Measurements from ENCODE around the gene BAIAP2L1.

Gene BAIAP2L1

DNA sequence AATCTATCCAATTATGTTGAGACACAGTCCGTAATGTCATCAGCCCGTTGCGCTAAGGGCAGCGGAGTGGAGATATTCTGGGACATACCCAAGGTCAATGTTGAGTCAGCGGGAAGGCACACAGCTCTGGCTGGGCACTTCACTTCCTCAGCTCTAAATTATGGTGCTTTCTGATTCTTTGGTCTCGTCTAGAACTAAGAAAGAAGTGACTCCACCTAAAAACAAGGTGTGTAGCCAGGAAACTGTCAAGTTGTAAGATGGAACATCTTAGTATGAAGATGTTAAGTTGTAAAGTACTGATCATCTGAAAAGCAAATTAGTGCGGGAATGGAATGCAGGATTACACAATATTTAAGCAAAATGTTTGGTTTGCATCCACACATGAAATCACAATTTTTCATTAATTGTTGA, 43.1 kb downstream of the BAIAP2L1 start:
- no peak for DNase-seq

- DNase-seq = no peak
Measured at GRCh38 chr7:98355250-98355538, 45.7 kb downstream of the BAIAP2L1 start.

- no peak for DNase-seq
Measured at GRCh38 chr7:98354511-98355249, 46.2 kb downstream of the BAIAP2L1 start.

GRCh38 chr7:98354052-98354451, 46.8 kb downstream of the BAIAP2L1 start:
- no peak for DNase-seq

- DNase-seq = no peak
Measured at GRCh38 chr7:98352621-98353020, 48.3 kb downstream of the BAIAP2L1 start.

DNA sequence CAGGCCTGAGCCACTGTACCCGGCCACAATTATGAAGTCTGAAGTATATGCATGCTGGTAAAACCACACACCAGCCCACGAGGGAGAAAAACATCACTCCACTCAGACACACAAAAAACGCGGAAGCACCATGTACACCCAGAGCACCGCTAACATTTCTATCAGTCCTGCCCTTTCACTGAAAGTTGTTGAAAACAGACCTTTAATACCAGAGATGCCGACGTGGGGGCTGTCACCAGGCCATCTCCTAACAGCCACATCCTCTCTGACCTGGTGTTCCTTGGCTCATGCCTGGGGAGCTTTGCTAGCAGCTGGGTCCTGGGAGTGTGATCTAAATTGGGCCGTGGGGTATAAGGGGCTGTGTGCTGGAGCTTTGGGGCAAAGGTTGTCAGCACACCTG, 49.8 kb downstream of the BAIAP2L1 start:
- no peak for DNase-seq

DNA sequence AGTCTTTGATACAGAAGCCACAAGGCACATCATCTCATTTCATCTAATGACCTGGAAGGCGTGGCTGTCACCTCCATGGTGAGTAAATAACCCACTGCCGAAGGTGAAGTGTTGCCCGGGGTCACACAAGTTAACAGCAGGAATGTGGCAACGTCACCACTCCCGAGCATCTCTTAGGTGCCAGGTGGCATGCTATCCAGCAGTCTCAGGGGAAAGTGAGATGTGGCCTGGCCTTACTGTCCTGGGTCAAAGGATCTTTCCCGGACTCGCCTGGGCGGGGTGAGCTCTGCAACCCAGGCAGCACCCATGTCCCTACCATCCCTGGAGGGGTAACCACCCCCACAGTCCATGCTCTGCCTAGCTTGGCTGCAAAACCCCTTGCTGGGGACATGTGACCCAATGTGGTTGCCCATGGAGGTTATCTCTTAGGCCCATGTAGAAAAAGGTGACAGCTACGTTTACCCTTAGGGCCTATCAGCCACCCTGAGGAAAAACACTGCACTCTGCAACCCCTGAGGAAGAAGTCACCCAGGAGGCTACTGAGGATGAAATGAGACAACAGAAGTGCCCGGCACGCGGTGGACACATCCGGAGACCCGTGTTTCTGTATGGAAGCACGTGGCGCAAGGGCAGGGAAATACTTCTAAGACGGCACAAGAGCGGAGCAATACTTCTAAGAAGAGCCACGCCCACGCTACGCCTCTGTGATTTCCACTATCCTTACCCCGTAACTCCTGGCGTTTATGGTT, 52.0 kb downstream of the BAIAP2L1 start:
- DNase-seq = no peak

GRCh38 chr7:98346515-98347069, 54.3 kb downstream of the BAIAP2L1 start:
- DNase-seq = no peak

GRCh38 chr7:98341106-98341505, 59.8 kb downstream of the BAIAP2L1 start:
- DNase-seq = no peak

GRCh38 chr7:98339043-98339442, 61.8 kb downstream of the BAIAP2L1 start:
- no peak for DNase-seq

DNA sequence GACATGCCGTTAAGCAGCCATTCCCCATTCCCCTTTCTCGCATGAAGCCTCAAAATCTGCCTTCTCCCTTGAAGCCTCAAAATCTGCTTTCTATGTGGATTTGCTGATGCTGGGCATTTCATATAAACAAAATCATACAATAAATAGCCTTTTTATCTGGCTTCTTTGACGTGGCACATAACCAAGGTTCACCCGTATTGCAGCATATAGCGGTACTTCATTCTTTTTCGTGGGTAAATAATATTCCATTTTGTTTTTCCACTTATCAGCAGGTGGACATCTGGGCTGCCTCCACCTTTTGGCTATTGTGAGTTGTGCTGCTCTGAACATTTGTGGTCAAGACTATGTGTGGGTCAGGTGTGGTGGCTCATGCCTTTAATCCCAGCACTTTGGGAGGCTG, 62.4 kb downstream of the BAIAP2L1 start:
- DNase-seq = no peak

DNA sequence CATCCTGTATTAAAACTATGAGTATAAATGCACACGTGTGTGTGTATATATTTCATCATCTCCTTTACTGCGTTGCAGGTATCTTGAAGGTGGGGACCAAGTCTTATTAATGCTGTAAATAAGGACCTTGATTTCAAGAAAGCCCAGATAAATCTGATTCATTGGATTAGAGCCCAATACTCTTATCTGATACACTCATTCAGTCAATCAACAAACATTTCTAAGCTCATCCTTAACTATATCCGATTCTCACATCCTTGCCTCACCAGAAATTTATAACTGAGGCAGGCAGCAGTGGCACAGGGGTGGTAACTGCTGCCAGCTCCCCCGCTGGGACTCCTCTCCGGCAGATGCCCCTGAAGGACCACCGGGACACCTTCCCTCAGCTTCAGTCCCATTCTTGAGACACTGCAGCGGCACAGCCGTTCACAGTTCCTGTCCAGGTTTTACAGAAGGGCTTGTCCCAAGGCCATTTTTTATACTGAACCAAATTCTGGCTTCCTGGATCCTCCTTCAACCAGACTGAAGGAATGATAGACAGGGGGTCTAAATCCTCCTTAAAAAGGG, 65.4 kb downstream of the BAIAP2L1 start:
- DNase-seq = no peak

DNA sequence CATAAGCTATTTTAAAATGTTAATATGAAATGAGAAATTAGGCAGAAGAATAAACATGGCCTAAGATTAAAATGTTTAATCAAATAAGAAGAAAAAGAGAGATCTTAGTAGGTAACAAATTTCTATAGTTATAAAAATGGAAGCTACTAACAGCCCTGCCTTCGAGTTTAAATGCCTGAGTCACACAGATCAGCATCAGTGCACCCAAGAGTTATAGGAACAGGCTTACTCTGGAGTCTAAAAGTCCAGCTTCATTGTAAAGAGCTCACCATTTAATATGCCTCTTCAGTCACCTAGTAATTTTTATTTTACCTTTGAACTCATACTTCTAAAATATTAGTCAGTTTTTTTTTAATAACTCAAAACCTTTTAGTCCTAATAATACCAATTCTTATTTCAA, 66.8 kb downstream of the BAIAP2L1 start:
- DNase-seq = no peak

- no peak for DNase-seq
Measured at GRCh38 chr7:98330926-98331529, 69.9 kb downstream of the BAIAP2L1 start.

DNA sequence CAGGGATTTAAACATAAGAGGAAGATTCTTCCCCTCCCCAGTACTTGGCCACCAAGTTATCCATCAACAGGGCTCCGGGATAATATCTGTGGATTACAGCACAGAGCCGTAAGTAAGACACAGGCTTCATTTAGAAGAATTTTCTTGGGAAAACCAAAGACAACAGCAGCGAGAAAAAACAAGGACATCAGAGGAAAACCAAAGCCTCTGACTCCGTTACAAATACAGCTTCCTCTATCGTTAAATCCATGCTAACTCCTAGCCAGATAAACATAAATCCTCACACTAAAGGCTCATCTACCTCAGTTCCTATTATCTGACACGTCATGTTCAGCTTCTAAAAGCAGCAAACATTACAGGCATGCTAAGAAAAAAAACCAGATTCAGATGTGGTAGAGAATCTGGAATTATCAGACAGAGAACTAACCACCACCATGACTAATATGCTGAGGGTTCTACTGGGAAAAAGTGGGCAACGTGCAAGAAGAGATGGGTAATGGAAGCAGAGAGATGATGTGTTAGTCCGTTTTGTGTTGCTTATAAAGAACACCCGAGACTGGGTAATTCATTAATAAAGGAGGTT, 71.0 kb downstream of the BAIAP2L1 start:
- no peak for DNase-seq

DNA sequence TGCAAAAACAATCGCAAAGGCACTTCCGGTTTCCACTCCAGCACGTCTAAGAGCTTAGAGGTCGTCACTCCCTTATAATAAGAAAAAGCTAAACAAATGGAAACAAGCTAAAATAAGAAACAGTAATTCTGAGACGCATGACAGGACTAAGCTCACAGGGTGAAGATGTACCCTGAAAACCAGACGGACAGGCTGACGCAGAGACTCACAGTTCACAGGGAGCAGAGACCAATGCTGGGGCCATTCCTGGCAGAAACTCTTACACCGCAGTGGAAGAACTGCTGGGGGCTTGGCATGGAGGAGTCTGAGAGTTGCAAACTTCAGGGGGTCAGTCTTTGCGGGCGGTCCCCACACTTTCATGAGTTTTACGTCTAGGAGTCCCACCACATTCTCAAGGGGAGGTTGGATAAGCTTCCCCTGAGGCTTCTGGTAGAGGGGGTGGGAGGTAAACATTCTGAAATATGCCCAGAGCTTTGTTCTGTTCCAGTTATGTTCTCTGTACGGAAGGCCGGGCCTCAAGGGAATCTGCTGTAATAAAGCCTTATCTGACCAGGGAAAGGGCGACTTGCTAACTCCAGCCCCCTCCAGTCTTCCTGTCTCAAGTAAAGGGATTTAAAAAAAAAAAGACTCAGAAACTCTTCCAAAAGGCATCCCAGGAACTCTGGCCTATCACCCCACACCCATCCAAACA, 71.6 kb downstream of the BAIAP2L1 start:
- DNase-seq = no peak

DNA sequence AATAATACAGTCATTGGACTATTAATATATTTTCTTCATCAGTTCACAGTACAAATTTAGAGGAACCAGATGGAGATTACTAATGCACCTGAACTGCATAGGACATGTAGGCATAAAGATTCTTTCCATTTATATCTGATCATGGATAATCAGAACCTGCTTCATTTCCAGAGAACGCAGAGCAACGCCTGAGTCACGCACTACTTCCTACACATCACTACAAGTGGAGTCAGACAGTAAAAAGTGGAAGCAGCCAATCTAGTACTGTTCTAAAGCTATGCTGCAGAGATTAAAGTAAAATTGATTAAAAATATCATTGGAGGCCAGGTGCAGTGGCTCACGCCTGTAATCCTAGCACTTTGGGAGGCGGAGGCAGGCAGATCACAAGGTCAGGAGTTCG, 76.1 kb downstream of the BAIAP2L1 start:
- DNase-seq = no peak

DNA sequence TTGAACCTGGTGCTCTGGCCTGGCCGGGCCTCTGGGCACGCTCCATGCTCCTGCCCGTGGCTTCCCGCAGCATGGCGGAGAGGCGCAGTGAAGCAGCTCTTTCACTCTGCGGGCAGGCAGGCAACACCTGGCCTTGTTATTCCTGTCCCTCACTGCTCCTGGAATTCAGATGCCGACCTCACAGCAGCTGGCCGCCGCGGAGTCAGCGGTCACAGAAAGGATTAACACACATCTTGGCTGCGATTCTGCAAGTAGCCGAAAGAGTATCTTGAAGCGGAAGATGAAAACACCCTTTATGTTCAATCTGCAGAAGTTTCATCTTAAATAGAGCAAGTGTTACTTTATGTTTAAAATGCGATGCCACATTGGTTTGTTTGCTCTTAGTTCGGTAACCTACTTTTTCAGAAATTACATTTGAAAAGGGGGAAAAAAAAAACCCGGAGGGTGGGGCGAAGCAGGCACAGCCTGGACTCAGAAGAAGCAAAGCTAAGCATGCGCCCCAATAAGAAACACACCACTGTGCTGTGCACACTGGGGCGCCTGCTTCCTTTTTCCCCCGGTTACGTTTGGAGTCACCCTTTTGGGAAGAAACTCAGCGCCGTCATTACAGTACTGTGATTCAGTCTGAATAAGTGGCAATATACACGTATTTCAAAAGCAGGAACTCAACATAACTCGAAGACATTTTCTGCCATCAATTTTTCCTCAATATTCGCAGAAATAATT, 77.1 kb downstream of the BAIAP2L1 start:
- DNase-seq = no peak

DNA sequence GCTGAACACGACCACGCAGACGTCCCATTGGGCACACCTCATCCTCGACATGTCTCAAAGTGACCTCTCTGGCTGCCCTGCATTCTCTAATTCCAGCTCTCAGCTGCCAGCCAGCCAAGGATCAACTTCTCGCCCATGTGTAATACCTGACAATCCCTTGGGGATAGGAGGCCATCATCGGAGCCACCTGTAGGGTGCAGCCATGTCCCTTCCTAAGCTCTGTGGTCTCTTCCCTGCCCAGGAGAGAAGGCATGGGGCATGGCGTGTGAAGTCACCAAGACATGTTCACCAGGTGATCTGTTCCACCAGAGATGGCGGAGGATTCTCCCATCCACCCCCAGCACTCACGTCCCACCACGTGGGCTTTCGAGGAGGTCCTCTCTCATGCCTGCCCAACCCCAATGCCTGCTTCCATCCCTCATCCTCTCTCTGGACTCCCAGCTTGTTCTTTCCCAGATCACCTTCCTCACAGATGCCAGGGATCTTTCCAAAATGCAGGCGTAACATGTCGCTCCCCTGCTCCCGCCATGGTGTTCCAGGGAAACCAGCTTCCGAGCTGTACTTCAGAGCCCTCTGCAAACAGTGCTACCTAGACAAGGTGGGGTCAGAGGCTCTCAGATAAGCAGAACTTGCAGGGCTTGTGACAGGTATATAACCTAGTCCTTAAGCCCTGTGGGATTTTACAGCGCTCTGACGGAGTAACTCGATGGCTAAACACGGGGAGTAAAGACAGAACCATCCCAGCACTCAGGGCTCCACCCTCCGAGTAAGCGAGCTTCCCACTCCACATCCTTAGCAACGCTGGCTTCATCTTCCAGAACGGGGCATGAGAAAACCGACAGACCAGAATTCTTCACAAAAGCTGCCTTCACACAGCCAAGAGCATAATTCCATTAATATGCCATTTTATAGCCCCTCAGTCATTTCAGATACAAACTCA, 78.3 kb downstream of the BAIAP2L1 start:
- no peak for DNase-seq

DNA sequence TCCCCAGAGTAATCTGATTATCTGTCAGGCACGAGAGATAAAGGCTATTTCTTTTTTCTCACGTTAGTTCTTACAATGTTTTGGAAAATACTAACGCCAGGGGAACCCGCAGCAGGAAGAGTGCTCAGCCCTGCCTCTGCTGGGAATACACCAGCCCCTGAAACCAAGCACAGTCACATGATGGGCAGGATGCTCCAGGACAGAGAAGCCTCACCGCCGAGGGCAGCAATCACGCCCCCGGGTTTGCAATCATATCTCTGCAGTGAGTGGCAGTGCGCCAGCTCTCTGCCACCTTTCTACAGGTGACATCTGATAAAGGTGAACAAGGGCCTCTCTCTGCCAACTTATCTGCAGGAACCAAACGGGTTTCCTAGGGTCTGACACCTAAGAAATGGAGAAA, 79.6 kb downstream of the BAIAP2L1 start:
- no peak for DNase-seq

DNA sequence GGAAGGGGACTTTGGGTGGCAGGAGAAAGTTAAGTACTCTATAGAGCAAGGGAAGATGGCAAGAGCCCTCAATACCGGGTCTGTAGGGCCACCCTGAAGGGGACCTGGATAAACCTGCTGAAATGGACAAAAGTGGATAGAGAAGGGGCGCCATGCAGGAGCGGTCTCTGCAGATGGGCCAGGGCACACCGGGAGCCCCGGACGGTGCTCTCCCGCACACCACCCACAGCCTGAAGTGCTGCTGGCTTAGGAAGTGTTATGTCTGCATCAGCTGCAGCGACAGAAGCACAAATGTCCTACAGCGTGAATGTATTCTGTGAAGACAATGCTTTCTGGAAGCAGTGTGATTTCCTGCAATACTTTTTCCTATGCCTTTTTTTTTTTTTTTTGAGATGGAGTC, 81.7 kb downstream of the BAIAP2L1 start:
- DNase-seq = no peak

Data from T-helper 1 cell (primary cell).